ENCODE measurements around the gene HEPN1. TPM values are rescaled to one million over a fixed set of nuclear protein-coding genes. Genes with fewer than 3 reads are reported as not detected.

The HEPN1 gene
- total RNA-seq, 1 experiment from 2014 or later: not detected

DNA sequence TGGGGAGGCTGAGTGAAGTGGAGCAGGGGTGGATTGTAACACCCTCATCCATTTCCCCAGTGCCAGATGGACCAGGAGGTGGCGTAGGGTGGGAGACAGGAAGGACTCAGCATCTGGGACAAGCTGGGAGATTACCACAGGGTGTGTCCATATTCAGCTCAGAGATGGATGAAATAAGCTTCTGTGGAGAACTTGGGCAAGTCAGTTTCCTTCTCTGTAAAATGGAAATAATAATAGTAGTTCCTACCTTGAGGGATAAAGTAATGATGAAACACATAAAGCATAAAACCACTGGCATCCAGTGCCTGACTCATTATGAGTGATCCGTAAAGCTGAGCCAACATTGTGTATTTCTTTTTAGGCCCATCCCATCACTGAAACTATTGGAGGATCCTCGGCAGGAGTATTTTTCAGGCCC, 20.8 kb upstream of the HEPN1 start:
- in situ Hi-C loops (cut with HindIII; ENCODE audit: low pct_unique_long_range_greater_than_20kb, low sequenced_read_pairs) (no loop called here), intact Hi-C loops (cut with micrococcal nuclease; ENCODE audit: unreplicated experiment) (no loop called here)
- Histone ChIP-seq H3K4me3 (ENCODE audit: low read depth in 2 of 2, low read length in 2 of 2) (no peak overlapping the region), H3K27me3 (ENCODE audit: control insufficient read depth, insufficient read depth, low read length) (peaks cover 24% of the 10 kb centered on the region), H3K36me3 (ENCODE audit: control insufficient read depth, insufficient read depth, low read length) (no peaks in the 10 kb centered on the region), H3K27ac (ENCODE audit: low read length) (no peak overlapping the region), H3K9me3 (ENCODE audit: control insufficient read depth, insufficient read depth, low read depth, low read length) (no peaks in the 10 kb centered on the region), H3K4me1 (ENCODE audit: control insufficient read depth, insufficient read depth, low read length) (0 out of 2 replicates have a peak, but pooled peaks cover 3% of the 10 kb centered on the region)
- BruUV-seq (replicated peaks): no TSS peak
- ATAC-seq (peak; percentile 42), DNase-seq (ENCODE audit: low read depth, low spot score) (peak; percentile 57)
- CTCF ChIA-PET: no interaction called here
- POLR2A ChIA-PET: no interaction called here
- TF ChIP-seq, protein P1, sequence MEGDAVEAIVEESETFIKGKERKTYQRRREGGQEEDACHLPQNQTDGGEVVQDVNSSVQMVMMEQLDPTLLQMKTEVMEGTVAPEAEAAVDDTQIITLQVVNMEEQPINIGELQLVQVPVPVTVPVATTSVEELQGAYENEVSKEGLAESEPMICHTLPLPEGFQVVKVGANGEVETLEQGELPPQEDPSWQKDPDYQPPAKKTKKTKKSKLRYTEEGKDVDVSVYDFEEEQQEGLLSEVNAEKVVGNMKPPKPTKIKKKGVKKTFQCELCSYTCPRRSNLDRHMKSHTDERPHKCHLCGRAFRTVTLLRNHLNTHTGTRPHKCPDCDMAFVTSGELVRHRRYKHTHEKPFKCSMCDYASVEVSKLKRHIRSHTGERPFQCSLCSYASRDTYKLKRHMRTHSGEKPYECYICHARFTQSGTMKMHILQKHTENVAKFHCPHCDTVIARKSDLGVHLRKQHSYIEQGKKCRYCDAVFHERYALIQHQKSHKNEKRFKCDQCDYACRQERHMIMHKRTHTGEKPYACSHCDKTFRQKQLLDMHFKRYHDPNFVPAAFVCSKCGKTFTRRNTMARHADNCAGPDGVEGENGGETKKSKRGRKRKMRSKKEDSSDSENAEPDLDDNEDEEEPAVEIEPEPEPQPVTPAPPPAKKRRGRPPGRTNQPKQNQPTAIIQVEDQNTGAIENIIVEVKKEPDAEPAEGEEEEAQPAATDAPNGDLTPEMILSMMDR (IDR thresholded peaks at IDR 0.05): no peak
- no peak for TF ChIP-seq SIN3A (IDR thresholded peaks at IDR 0.05; ENCODE audit: borderline replicate concordance, insufficient read depth, low read depth, low read length)

DNA sequence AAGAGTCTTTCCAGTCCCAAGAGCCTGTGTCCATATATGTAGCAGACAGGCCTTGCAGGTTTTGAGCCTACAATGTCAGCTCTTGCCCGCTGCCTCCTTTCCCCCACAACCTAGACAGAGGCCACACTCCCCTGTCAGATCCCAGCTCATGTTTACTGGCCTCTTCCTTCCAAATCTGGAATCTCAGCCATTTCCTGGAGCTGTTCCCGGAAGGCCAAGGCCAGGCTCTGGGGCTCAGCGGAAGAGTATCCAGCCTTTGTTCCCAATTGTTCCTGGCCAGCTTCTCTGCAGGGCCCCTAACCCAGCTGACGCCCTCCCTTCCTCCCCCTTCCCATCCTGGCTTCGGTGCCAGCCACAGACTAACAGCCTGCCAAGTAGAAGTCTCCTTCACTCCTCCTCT, 20.3 kb upstream of the HEPN1 start:
- ChIA-PET POLR2A (no interaction called here), CTCF (interaction anchor here (1.5 kb wide), 1 partner anchor 22 kb away, joined by 4 read pairs; no protein-coding TSS in a partner anchor)
- Histone ChIP-seq H3K9me3 (ENCODE audit: control insufficient read depth, insufficient read depth, low read depth, low read length) (no peaks in the 10 kb centered on the region), H3K27ac (ENCODE audit: low read length) (no peak overlapping the region), H3K36me3 (ENCODE audit: control insufficient read depth, insufficient read depth, low read length) (no peaks in the 10 kb centered on the region), H3K4me1 (ENCODE audit: control insufficient read depth, insufficient read depth, low read length) (0 out of 2 replicates have a peak, but pooled peaks cover 3% of the 10 kb centered on the region), H3K4me3 (ENCODE audit: low read depth in 2 of 2, low read length in 2 of 2) (no peak overlapping the region), H3K27me3 (ENCODE audit: control insufficient read depth, insufficient read depth, low read length) (peaks cover 27% of the 10 kb centered on the region)
- BruUV-seq (replicated peaks): no TSS peak
- intact Hi-C loops (cut with micrococcal nuclease; ENCODE audit: unreplicated experiment): no loop called here
- DNase-seq (ENCODE audit: low read depth, low spot score) (no peak), ATAC-seq (peak; percentile 7; the same call in 1 of the 2 replicates)
- in situ Hi-C loops (cut with HindIII; ENCODE audit: low pct_unique_long_range_greater_than_20kb, low sequenced_read_pairs): no loop called here
- TF ChIP-seq, protein P1 (IDR thresholded peaks at IDR 0.05): no peak
- TF ChIP-seq TCF7L2 (IDR thresholded peaks at IDR 0.05; ENCODE audit: low read depth, low read length): no peak
- no peak for TF ChIP-seq POLR2AphosphoS5 (IDR thresholded peaks at IDR 0.05; ENCODE audit: low read depth, low read length)
- TF ChIP-seq, protein P2, sequence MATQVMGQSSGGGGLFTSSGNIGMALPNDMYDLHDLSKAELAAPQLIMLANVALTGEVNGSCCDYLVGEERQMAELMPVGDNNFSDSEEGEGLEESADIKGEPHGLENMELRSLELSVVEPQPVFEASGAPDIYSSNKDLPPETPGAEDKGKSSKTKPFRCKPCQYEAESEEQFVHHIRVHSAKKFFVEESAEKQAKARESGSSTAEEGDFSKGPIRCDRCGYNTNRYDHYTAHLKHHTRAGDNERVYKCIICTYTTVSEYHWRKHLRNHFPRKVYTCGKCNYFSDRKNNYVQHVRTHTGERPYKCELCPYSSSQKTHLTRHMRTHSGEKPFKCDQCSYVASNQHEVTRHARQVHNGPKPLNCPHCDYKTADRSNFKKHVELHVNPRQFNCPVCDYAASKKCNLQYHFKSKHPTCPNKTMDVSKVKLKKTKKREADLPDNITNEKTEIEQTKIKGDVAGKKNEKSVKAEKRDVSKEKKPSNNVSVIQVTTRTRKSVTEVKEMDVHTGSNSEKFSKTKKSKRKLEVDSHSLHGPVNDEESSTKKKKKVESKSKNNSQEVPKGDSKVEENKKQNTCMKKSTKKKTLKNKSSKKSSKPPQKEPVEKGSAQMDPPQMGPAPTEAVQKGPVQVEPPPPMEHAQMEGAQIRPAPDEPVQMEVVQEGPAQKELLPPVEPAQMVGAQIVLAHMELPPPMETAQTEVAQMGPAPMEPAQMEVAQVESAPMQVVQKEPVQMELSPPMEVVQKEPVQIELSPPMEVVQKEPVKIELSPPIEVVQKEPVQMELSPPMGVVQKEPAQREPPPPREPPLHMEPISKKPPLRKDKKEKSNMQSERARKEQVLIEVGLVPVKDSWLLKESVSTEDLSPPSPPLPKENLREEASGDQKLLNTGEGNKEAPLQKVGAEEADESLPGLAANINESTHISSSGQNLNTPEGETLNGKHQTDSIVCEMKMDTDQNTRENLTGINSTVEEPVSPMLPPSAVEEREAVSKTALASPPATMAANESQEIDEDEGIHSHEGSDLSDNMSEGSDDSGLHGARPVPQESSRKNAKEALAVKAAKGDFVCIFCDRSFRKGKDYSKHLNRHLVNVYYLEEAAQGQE (IDR thresholded peaks at IDR 0.05; ENCODE audit: insufficient read depth in 1 of 2, low read depth in 2 of 2, low read length in 1 of 2): no peak
